GM18505 (cell line): ENCODE results near the gene IGFBP2.

ENCODE experiments used
- ATAC-seq: cut with Tn5 transposase; IDR thresholded peaks from one replicate; pipeline ENCODE4 v1.9.1; 2021; ENCODE audit not compliant: unreplicated experiment
- POLR2A ChIP-seq: IDR thresholded peaks from 4 replicates; pipeline ENCODE4 v1.6.1; 2011; ENCODE audit warnings: borderline replicate concordance; ENCODE audit not compliant: insufficient read depth, insufficient read length; ENCODE audit errors: extremely low read depth

The IGFBP2 gene

DNA sequence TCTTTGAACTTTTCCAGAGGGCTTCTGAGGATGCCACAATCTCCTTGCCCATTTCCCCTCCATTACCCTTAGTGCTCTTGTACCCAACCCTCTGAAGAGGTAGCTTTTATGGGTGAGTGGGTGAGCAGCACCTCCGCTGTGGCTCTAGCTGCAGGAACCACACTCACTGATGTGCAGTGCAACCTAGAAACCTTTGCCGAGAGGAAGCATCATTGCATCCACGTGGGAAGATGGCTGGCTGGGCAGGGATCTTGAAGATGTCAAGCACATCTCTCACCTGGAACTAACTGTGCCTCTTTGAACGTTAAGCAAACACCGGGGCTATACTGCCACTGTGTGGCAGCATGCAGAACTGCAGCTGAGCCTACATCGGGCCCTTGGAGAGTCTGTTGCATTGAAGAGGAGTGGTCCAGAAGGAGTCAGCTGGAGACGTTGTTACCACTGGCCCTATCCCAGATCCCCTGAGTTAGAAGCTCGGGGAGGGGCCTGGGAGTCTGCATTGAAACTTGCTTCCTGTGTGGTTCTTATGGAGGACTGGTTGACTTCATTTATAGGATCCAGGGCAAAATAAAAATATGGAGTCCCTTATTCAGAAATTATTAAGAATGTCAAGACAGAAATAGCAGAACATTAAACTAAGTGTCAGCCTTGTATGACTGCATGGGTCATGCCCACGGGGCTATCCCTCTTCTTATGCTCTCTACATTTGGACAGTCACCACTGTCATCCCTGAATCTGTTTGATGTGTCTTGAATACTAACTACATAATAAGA is 33.4 kb downstream of the IGFBP2 start:
- no peak for ATAC-seq
- no peak for TF ChIP-seq POLR2A

DNA sequence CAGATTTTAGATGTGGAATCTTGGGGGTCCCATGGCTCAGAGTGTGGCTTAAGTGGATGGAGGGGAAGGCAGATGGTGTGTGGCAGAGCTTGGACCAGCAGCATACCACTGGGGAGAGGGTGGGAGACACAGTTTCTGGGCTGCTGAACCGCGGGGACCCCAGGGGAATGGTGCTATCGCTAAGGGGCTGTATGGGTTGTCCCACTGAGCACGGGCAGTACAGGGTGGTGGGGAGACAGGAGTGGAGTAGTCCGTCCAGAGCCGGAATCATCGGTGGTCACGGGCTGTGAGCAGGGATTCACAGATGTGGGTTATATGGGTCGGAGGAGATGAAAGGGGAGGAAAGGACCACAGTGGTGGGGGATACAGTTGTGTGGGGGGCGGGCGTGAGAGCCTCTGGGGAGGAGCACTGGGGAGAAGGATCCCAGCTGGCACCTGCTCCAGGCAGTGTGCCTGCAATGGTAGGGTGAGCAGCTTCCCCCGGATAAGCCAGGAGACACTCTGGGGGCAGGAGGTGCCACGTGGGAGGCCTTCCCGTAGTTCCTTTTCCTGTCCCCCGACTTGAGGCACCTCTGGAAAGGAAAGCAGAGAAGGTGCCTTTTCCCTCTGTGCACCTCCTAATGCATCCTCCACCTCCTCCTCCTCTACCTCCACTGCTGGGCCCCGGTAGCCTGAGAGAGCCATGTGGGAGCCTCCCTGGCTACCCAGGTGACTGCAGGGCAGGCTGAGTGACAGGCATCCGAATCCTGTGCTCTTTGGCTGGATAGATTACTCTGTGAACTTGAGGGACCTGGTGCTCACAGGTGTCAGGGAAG is 37.3 kb downstream of the IGFBP2 start:
- TF ChIP-seq POLR2A: no peak
- no peak for ATAC-seq

DNA sequence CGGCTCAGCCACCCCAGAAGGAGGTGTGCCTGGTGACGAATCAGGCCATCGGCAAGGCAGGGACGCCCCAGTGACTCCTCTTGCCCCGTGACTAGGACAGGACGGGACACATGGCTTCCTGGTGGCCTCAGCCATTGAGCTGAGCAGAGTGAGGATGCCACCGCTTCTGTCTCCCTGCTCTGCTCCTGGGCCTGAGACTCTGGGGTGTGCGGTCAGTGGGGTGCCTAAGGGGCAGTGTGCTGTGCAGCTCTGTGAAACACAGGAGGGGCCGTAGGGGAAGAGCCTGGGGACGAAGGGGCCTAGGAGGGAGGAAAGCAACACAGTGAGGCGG is 37.8 kb downstream of the IGFBP2 start:
- no peak for TF ChIP-seq POLR2A

DNA sequence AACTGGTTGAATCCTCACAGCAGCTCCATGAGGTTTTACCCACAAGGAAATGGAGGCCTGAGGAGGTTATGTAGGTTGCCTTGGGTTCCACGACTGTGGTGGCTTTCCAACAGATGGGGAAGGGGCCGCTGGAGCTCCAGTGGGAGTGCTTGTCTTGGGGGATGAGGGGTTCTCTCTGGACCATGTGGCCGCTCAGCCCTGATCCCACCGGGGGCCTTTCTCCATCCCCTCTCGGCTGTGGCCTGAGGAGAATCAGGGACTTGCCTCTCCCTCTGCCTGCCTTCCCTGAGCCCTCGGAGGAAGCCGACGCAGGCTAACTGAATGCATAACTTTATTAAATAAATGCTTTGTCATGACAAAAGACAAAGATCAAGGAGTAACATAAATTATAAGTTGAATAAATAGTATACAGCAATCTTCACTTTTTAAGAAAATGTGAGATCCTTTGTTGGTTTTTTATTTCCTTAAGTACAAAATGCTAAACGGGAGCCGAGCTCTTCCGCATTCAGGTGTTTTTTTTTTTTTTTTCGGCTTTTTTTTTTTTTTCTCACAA is 38.6 kb downstream of the IGFBP2 start:
- no peak for ATAC-seq
- TF ChIP-seq POLR2A: no peak

More for the DNA sequence above, 37.8 kb downstream of the IGFBP2 start:
- ATAC-seq: no peak

DNA sequence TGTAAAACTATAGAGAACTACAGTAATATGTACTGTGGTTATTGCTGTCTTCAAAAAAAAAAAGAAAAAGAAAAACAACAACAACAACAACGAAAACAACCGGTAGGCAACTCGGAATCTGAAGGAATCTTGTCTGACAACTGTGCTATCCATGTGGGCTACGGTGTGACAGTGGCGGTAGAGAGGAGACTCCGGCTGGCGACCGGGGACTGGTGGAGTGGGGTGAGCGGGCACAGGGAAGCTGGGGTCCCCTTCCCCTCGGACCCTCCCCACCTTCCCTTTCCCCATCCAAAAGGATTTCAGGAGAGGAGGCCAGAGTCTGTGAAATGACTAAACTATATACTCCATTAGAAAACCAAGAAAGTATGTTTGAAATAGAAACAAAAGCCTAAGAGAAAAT is 39.2 kb downstream of the IGFBP2 start:
- no peak for ATAC-seq
- TF ChIP-seq POLR2A: no peak

DNA sequence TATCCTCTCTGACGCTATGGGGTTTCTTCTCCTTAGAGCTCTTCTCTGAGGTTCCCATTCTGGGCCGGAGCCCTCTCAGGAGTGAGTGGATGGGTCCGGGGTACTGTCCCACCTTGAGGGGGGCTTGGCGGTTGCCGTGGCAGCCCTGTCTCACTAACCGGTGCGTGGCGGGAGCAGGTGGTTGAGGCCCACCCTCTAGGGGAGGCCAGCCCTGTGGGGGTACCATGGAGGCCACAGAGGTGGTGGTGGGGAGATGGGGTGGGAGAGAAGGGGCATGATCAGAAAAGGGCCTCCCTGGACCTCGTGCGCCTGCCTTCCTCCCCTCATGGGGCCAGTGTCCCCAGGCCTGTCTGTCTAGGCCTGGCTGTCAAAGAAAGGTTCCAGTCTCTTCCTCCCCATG is 39.8 kb downstream of the IGFBP2 start:
- no peak for TF ChIP-seq POLR2A
- ATAC-seq: no peak

DNA sequence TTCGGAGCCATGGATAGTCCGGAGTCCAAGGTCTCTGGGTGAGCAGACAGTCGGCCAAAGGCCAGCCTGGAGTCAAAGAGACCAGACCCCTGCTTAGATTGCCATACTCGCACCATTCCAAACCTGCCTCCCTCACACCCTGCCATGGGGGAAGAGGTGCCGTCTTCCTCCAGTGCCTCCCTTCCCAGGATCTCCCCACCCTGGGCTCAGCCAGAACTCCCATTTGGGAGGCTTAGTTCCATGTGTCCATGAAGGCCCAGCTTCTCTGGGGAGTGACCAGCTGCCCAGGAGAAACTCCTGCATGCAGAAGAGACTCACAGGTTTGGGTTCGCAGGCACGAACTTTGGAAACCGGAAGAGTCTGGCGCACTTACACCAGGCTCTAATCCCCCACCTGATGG is 40.4 kb downstream of the IGFBP2 start:
- no peak for TF ChIP-seq POLR2A
- no peak for ATAC-seq

DNA sequence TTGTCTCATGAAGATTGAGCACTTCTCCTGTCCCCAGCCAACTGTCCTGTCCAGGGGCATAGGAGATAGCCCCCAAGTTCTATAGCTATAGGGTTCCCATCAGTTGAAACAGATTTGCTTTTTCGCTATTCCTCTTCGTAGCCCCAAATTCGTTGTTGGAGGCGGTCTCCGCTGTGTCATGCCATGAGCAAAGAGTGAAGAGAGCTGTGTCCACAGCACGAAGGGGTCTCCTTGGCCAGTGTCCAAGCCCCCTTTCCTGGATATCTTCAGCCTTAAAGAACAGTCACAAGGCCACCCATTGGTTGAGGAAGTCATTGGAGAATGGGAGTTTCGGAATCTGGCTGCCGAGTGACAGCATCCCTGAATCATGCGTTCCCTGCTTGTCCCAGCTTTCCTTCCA is 41.2 kb downstream of the IGFBP2 start:
- no peak for ATAC-seq
- no peak for TF ChIP-seq POLR2A

DNA sequence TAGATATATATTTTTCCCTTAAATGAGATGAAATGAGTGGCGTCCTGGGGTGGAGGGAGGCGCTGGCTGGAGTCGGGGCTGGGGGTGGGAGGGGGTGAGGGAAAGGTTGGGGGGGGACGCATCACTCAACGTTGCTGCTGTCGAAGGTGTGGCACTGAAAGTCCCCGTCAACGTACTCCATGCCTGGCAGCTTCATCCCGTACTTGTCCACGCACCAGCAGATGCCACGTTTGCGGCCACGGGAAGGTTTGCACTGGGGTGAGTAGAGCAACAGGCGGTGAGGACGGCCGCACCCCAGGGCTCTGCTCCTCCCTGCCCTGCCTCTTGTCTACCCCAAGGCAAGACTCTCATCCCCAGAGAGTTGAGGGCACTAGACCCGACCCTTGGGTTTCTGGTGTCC is 43.4 kb downstream of the IGFBP2 start:
- no peak for ATAC-seq
- no peak for TF ChIP-seq POLR2A

DNA sequence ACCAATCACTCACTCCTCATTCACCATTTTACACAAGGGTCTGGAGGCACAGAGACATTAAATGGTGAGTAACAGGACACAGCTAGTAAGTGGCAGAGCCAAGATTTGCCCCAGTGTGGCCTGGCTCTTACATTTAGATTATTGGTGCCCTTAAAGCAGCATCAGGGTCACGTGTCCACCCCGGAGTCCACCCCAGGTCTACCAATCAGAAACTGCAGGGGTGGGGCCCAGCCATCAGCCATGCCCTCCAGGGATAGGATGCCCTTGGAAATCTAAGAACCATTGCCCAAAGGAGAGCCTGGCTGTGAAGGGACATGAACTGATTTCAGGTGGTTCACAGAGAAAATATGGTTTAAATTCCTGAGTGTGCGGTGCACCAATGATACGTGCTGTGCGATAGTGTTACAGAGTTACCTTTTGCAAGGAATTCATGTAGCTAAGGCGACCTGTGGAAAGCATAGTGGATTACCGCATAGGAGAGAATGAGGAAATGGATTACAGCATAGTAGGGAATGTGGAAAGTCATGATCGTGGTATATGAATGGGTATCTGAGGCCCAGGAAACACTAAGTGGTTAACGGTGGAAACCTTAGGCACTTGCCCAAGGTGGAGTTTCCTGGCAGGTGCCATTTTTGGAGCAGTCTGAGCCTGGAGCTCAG is 44.3 kb downstream of the IGFBP2 start:
- no peak for ATAC-seq
- no peak for TF ChIP-seq POLR2A

DNA sequence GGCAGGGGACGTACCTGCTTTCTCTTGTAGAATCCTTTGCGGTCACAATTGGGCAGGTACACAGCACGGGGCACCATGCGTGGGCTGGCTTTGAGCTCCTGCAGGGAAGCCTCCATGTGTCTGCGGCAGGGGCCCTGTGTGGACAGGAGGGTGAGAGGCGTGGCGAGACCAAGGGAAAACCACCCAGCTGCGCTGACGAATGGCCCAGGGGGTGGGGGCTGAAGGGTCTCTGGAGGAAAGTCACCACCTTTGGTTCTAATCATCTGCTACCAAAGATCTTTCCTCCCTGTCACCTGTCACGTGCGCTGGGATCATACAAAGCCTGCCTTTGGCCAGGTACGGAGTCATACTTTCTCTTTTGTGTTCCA is 44.9 kb downstream of the IGFBP2 start:
- no peak for TF ChIP-seq POLR2A
- no peak for ATAC-seq

DNA sequence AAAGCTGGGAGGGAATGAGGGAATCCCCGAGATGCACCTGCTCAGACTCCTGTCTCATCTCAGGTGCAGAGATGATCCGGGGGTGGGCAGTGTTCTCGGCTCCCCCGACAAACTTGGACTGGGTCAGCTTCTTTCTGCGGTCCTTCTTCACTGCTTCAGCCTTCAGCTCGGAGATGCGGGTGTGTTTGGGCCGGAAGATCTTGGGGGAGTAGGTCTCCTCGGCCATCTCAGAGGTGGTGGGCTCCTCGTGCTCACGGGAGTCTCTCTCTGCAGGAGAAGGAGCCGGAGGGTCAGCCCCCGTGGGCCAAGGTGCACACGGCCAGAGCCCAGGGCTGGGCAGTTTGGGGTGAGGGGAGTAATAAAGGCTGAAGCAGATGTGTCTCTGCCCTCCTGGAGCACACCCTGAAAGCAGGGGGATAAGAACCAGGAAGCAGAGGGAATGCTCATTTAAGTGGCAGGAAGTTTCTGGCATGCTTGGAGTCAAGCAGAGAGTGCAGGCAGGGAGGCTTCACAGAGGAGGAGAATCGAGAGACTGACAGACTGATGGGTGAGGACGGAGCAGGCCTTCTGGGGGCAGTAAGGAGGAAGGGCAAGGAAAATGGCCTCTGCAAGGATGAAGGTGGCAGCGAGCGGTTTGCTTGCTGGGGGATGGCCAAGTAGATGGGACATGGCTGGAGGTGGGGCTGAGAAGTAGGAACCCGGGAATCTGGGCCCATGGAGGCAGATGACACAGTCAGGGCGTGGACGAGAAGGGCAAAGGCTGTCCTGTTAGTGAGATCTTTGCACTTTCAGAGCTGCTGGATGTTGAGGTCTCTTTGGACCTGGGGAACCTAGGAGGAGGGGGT is 45.8 kb downstream of the IGFBP2 start:
- TF ChIP-seq POLR2A: no peak
- ATAC-seq: no peak

DNA sequence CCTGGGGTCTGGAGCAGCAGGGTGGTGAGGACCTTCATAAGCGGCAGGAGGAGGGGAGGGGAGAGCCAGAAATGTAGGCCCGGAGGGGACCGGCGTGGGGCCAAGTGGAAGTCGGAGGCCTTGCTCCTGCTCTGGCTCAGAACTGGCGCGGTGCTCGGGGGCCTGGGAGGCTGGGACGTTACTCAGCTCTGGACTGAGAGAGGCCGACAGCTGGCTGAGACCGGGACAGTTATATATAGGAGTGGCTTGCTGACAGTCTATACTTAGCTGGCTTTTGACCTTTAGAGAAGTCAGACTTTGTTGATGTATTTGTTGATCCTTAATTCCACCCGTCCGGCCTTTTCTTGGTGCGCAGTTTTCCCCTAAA is 46.4 kb downstream of the IGFBP2 start:
- no peak for TF ChIP-seq POLR2A
- ATAC-seq: no peak
